ENCODE results near the gene GRIP1. TPM values are rescaled to one million over a fixed set of nuclear protein-coding genes. Genes with fewer than 3 reads are reported as not detected.

Gene GRIP1
- total RNA-seq, 1 experiment from 2014 or later = not detected

DNA sequence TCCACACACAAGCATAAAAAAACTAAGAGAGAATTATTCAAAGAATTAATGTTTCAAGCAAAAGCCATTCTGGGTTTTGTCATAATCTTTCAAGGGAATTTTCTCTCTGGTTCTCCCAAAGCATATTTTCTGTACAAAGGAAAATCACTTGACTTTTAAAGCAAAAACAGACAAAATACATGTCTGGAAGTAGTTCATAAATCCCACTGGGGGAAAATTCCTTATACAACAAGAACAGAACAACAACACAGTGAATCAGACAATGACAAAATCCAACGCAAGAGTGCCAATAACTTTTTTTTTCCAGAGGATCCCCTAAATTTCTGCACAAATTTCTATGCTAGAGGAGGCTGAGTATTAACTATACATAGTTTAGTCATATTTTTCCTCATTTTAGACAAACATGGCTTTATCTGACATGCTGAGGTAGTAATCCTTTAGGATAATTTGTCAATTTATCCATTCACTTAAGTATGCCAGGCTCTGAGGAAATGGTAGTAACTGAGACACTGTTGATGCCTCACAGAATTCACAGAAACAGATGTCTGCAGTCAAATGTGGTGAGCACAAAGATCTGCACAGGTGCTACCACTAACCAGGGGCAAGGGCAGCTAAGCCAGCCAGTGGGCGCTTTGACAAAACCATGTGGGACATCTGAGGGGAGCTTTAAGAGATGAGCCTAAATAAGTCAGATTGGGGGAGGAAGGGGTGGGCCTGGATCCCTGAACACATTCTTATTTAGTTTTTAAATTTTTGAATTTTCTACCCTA lies 38.0 kb downstream of the GRIP1 start:
- no peak for DNase-seq (ENCODE audit: low spot score)

DNA sequence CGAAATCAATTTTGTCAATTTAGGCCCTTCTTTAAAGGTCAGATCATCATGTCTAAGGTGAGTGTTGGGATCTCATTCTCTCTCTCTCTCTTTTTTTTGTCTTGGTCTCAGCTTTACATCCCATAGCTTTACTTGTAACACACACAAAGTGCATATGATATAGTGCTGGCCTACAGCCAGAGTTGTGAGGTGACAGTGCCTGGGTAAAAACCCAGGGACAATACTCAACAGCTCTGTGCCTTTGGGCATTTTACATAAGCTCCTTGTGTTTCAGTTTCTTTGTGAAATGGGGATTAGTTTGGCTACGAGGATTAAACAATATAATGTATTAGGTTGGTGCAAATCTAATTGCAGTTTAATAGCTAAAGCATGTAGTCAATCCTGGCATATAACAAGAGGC lies 40.2 kb downstream of the GRIP1 start:
- DNase-seq (ENCODE audit: low spot score) = no peak

- DNase-seq (ENCODE audit: low spot score) = no peak
Observed at GRCh38 chr12:66637699-66638301, 41.1 kb downstream of the GRIP1 start.

DNA sequence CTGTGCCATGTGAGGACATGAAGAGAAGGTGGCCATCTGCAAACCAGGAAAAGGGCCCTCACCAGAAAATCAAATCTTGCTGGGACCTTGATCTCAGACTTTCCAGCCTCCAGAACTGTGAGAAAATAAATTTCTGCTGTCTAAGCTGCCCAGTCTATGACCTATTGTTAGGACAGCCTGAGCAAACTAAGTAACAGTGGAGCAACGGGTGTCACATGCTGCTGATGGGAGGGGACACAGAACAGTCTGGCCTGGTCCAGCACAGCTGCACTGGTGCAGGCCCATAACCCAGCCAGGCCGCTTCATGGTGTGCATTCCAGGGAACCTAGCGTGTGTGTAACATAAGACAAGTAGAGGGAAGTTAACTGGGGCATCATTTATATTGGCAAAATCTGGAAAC lies 42.1 kb downstream of the GRIP1 start:
- DNase-seq (ENCODE audit: low spot score) = no peak

DNA sequence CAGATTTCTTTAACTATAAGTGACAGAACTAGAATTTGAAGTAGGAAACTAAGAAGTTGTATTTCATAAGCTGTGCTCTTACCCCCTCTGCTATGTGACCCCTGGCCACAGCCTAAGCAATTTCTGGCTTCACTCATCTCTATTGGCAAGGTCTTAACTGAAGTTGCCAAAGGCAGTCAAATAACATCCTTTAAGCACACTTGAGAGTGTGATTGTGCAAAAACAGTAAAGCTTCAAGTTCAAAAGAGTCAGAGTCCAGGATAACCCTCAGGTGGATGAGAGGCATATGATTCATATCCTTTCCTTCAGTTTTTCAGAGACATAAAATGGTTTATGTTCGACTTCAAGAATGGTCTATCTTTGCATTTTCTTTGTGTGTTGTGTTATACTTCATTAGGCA lies 45.2 kb downstream of the GRIP1 start:
- DNase-seq (ENCODE audit: low spot score) = no peak

- DNase-seq (ENCODE audit: low spot score) = no peak
Observed at GRCh38 chr12:66629138-66629870, 49.6 kb downstream of the GRIP1 start.

GRCh38 chr12:66627988-66628317 lies 50.9 kb downstream of the GRIP1 start:
- DNase-seq (ENCODE audit: low spot score) = no peak

DNA sequence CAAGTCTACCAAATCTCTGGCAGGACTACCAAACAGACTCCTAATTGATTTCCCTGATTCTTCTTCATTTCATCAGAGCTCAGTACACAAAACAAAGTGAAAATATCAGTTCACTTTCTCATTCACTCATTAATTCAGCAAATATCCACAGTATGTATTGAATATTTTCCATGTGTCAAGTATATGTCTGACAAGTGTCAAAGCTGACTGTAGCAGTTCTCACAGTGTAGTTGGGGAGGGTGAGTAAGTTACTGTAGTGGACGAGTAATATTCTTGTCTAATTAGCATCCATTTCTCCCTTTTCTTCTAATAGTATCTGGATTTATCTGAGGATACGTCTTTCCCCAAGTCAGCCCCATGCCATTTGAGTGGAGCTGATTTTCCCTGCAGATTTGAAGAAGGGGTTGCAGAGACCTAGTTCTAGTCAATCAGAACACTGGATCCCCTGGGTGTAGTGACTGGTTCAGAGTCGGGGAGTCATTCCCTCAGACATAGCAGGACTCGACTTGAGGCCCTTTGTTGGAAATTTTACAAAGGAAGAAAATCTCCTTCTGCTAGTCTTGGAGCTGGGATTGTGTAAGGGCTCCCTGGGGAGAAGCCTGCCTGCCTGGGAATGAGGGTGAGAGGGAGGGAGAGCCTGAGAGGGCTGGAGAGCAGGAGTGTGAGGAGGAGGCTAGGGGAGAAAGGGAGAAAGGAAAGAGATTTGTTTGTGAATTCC lies 51.4 kb downstream of the GRIP1 start:
- DNase-seq (ENCODE audit: low spot score) = no peak

- DNase-seq (ENCODE audit: low spot score) = no peak
Observed at GRCh38 chr12:66624806-66625205, 54.1 kb downstream of the GRIP1 start.

GRCh38 chr12:66623455-66623854 lies 55.4 kb downstream of the GRIP1 start:
- no peak for DNase-seq (ENCODE audit: low spot score)

GRCh38 chr12:66620688-66621087 lies 58.2 kb downstream of the GRIP1 start:
- no peak for DNase-seq (ENCODE audit: low spot score)

DNA sequence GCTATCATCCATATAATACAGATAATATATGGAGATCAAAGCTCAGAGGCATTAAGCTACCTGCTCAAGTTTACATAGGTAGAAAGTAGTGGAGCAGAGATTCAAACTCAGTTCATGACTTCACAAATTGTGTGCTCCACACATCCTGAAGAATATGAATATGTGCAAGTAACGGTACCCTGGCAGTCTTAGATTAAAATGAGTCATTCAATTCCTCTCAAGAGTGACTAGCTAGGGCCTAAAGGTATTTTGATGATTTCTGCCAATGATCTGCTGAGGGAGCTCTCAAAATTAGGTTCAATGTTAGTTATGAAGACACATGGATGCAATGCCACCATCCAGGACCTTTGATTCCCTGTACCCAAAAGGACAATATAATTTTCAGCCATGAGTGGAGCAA lies 58.9 kb downstream of the GRIP1 start:
- DNase-seq (ENCODE audit: low spot score) = no peak

DNA sequence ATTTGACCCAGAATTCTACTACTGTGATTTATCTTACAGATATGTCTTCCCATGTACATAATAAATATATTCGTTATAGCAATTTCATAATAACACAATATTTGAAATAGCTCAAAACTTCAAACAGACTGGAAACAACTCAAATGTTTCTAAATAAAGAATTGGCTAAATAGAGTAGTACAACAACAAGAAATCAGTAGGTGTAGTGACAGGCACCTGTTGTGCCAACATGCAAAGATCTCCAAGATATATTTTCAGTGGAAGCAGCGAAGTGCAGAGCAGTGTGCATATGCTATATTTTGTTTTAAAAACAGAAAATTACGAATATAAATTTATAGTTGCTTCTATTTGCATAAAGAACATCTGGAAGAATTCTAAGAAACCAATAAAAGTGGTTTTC lies 60.9 kb downstream of the GRIP1 start:
- DNase-seq (ENCODE audit: low spot score) = no peak

DNA sequence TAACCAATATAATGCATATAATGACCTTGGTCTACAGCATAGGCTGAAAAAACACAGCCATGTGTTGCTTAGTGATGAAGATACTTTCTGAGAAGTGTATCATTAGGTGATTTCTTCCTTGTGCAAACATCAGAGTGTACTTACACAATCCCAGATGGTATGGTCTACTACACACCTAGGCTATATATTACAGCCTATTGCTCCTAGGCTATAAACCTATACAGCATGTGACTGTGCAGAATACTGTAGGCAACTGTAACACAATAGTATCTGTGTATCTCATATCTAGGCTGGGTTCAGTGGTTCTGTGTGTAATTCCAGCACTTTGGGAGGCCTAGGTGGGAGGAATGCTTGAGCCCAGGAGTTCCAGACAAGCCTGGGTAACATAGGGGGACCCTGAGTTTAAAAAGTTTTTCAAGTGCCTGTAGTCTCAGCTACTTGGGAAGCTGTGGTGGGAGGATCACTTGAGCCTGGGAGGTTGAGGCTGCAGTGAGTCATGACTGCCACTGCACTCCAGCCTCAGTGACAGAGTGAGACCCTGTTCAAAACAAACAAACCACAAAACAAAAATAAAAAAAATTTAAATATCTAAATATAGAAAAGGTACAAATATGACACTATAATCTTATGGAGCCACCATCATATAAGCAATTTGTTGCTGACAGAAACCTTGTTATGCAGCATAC lies 66.6 kb downstream of the GRIP1 start:
- no peak for DNase-seq (ENCODE audit: low spot score)

- no peak for DNase-seq (ENCODE audit: low spot score)
Observed at GRCh38 chr12:66607147-66607546, 71.7 kb downstream of the GRIP1 start.

GRCh38 chr12:66605293-66605692 lies 73.6 kb downstream of the GRIP1 start:
- DNase-seq (ENCODE audit: low spot score) = no peak

- DNase-seq (ENCODE audit: low spot score) = no peak
Observed at GRCh38 chr12:66603981-66604479, 74.8 kb downstream of the GRIP1 start.

- DNase-seq (ENCODE audit: low spot score) = no peak
Observed at GRCh38 chr12:66603461-66603860, 75.4 kb downstream of the GRIP1 start.

- no peak for DNase-seq (ENCODE audit: low spot score)
Observed at GRCh38 chr12:66602483-66603143, 76.3 kb downstream of the GRIP1 start.

DNA sequence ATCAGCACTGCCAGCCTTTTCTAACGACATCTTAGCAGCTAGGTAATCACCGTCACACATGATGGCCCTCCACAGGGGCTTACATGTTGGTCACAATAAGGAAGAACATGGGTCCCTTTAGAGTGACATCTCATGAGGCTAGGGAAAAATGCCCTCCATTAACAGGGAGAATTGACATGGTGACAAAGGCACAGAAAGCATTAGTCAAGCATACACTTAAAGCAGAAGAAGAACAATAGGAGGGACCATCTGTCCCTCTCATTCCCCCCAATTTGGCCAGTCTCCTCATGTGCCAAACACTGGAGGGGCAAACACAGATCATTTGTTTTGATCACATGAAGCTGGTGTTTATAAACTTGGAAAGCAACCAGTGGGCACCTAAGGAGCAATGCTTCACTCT lies 78.0 kb downstream of the GRIP1 start:
- no peak for DNase-seq (ENCODE audit: low spot score)

GRCh38 chr12:66599816-66600215 lies 79.1 kb downstream of the GRIP1 start:
- no peak for DNase-seq (ENCODE audit: low spot score)

All from A172 (cell line).